Thoracic aorta (tissue), 2 donors: ENCODE results near the gene ABCD2. TPM values are rescaled to one million over a fixed set of nuclear protein-coding genes. Genes with fewer than 3 reads are reported as not detected.
A peak's percentile ranks its signal among the peaks of the same experiment; 100 is the strongest.

Experiments
- ATAC-seq: fragments of 150-250 bp; one replicate; pipeline ENCODE4 v1.8.0; 2017; ENCODE audit warnings: low read depth; ENCODE audit not compliant: insufficient number of reproducible peaks, low FRiP score
- DNase-seq: peaks from one replicate; pipeline ENCODE4 v3.0.0-alpha.2; 2020; ENCODE audit warnings: low spot score
- H3K27ac ChIP-seq, 2 donors: fragments of 200-600 bp; sonication (generic); 1 replicate in 1 of 2; 2 replicates in 1 of 2; pipeline ENCODE4 v1.5.1; 2016; ENCODE audit warnings: mild to moderate bottlenecking in 2 of 2, moderate library complexity in 2 of 2
- H3K27me3 ChIP-seq: fragments of 200-600 bp; sonication (generic); replicated peaks from 2 replicates; pipeline ENCODE4 v1.6.0; 2016; ENCODE audit warnings: mild to moderate bottlenecking; ENCODE audit not compliant: insufficient read depth
- H3K36me3 ChIP-seq: fragments of 200-600 bp; sonication (generic); one replicate; pipeline ENCODE4 v1.5.1; 2016
- H3K4me1 ChIP-seq, 2 donors: fragments of 200-600 bp; sonication (generic); 1 replicate in 1 of 2; 2 replicates in 1 of 2; pipeline versions ENCODE4 v1.5.1 to v1.6.0; 2016; ENCODE audit warnings: low read depth in 2 of 2, mild to moderate bottlenecking in 1 of 2; ENCODE audit not compliant: control insufficient read depth in 1 of 2
- H3K4me3 ChIP-seq: fragments of 200-600 bp; sonication (generic); 2 replicates; pipeline ENCODE4 v1.5.1; 2016; ENCODE audit warnings: mild to moderate bottlenecking
- H3K9me3 ChIP-seq: fragments of 200-600 bp; sonication (generic); 2 replicates; pipeline ENCODE4 v1.5.1; 2016
- total RNA-seq, 2 donors: library from RNA; depleted of rRNA; stranded (reverse); fragments of >200 nt; gene quantifications; one replicate each; pipeline versions ENCODE4 v1.1.0 to v1.2.3, GENCODE V29; 2016
- TF ChIP-seq, protein P1 (sequence below): fragments of 200-600 bp; sonication (generic); IDR thresholded peaks from one replicate; pipeline ENCODE4 v1.5.1; 2019; ENCODE audit warnings: antibody characterized with exemption

The ABCD2 gene
- total RNA-seq, 2 donors from 2014 or later, result 0.71 to 1.1 TPM

DNA sequence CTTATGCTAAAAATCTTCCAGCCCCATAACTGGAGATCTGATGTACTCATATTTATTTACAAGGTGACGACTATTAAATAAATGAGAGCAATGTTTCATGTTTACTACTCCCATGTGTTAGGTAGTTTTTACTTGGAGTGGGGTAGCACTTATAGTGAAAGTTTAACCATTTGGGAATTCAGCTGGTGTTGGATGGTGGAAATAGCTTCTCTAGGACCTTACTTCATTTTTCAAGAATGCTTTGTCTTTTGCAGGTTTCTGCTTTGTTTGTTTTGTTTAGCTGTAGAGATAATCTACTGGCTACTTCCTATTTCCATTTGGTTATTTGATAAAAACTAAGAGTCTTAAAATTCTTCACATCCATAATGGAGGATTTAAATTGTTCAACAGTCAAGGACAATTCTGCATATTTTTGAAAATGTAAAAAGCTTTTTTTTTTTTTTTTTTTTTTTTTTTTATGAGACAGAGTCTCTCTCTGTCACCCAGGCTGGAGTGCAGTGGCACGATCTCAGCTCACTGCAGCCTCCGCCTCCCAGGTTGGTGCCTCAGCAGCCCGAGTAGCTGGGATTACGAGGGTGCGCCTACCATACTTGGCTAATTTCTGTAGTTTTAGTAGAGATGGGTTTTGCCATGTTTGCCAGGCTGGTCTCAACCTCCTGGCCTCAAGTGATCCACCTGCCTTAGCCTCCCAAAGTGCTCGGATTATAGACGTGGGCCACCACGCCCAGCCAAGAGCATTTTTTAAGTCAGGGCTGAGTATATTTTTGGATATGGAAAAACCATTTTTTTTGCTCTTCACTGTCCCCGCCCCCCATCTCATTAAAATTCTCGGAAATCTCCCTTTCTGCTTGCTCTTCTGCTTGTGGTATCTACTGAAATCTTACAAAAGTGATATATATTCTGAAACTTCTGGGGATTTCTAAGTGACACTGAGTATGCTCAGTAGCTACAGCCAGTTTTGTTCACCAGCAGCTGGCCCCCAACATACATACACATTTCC lies 1.4 kb upstream of the ABCD2 start:
- TF ChIP-seq, protein P1, sequence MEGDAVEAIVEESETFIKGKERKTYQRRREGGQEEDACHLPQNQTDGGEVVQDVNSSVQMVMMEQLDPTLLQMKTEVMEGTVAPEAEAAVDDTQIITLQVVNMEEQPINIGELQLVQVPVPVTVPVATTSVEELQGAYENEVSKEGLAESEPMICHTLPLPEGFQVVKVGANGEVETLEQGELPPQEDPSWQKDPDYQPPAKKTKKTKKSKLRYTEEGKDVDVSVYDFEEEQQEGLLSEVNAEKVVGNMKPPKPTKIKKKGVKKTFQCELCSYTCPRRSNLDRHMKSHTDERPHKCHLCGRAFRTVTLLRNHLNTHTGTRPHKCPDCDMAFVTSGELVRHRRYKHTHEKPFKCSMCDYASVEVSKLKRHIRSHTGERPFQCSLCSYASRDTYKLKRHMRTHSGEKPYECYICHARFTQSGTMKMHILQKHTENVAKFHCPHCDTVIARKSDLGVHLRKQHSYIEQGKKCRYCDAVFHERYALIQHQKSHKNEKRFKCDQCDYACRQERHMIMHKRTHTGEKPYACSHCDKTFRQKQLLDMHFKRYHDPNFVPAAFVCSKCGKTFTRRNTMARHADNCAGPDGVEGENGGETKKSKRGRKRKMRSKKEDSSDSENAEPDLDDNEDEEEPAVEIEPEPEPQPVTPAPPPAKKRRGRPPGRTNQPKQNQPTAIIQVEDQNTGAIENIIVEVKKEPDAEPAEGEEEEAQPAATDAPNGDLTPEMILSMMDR, result no peak
- Histone ChIP-seq H3K9me3 (no peaks in the 10 kb centered on the region), H3K27me3 (no peaks in the 10 kb centered on the region), H3K4me3 (peak overlapping the region; percentile 84), H3K4me1 (peaks cover 2 to 13% of the 10 kb centered on the region in 2 donors), H3K36me3 (no peaks in the 10 kb centered on the region), H3K27ac (peak overlapping the region; percentile 69 to 71)
- ATAC-seq, result no peak
- no peak for DNase-seq

- TF ChIP-seq, protein P1, result no peak
Measured at GRCh38 chr12:39619316-39619659, 315 bp downstream of the ABCD2 start.

DNA sequence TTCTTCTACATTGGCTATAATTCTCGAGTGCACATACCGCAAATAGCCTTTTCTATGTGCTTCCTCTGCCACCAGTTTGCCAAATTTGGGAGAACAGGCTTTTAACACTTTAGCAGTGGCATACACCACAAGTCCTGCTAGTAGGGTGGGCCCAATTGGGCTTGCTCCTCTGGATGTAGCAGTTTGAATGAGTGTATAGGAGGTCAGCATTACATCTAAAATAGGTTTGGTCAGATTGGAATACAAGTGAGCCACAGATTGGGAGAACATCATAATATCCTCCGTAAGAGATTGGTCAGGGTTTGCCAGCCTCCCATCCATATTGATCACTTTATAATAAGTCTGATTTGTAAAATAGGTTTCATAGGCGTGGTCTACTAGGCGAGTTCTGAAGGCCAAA lies 902 bp downstream of the ABCD2 start:
- TF ChIP-seq, protein P1, result no peak
- Histone ChIP-seq H3K9me3 (no peaks in the 10 kb centered on the region), H3K27me3 (no peaks in the 10 kb centered on the region), H3K4me1 (peaks cover 2 to 13% of the 10 kb centered on the region in 2 donors), H3K36me3 (no peaks in the 10 kb centered on the region), H3K27ac (peak overlapping the region in 1 of 2 donors; percentile 69), H3K4me3 (peak overlapping the region; percentile 84)
- ATAC-seq, result no peak
- DNase-seq, result no peak

More at GRCh38 chr12:39619316-39619659, 315 bp downstream of the ABCD2 start:
- Histone ChIP-seq H3K27me3 (no peaks in the 10 kb centered on the region), H3K4me1 (peaks cover 2 to 13% of the 10 kb centered on the region in 2 donors), H3K36me3 (no peaks in the 10 kb centered on the region), H3K4me3 (peak overlapping the region; percentile 84), H3K27ac (peak overlapping the region; percentile 69 to 71), H3K9me3 (no peaks in the 10 kb centered on the region)
- ATAC-seq (no peak), DNase-seq (no peak)

DNA sequence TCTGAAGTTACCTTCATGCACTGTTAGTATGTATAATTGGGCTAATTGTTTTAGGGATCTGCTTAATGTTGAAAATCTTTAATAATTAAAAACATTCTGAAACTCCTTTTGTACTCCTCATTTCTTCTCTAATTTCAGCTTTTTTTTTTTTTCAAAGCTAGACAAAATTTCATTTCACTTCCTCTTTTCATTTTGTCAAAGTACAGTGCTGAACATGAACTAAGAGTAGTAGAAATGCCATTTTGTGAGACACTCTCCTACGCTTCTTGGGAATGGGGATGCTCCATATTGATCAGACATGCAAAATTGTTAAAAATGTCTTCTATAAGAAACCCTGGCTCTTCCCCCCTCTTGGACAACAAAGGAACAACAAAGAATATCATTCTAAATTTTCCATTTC lies 1.7 kb downstream of the ABCD2 start:
- no peak overlapping the region for H3K27ac ChIP-seq
- H3K4me3 ChIP-seq, result peak overlapping the region; percentile 19
- peaks cover 2 to 13% of the 10 kb centered on the region in 2 donors for H3K4me1 ChIP-seq
- DNase-seq (no peak), ATAC-seq (no peak)
- H3K27me3 ChIP-seq, result no peaks in the 10 kb centered on the region
- H3K9me3 ChIP-seq, result no peaks in the 10 kb centered on the region
- TF ChIP-seq, protein P1, result no peak
- H3K36me3 ChIP-seq, result no peaks in the 10 kb centered on the region

- H3K4me3 ChIP-seq, result no peak overlapping the region
- no peak overlapping the region for H3K27ac ChIP-seq
- TF ChIP-seq, protein P1, result no peak
- no peaks in the 10 kb centered on the region for H3K9me3 ChIP-seq
- DNase-seq, result no peak
- H3K36me3 ChIP-seq, result no peaks in the 10 kb centered on the region
- no peaks in the 10 kb centered on the region for H3K27me3 ChIP-seq
- no peak for ATAC-seq
- peaks cover 2 to 13% of the 10 kb centered on the region in 2 donors for H3K4me1 ChIP-seq
Measured at GRCh38 chr12:39616666-39617065, 2.9 kb downstream of the ABCD2 start.
